Common myeloid progenitor, CD34-positive (primary cell): ENCODE data around the gene BRAT1.

Source experiments
- CTCF ChIA-PET: fragments of 350-600 bp; sonication (Branson Sonifier 250); formaldehyde crosslinking; loops from one replicate; lab custom pipeline; 2021; ENCODE audit warnings: antibody characterized with exemption; lab: Charles Lee
- POLR2A ChIA-PET: fragments of 350-600 bp; sonication (Branson Sonifier 250); formaldehyde crosslinking; loops from one replicate; lab custom pipeline; 2021; ENCODE audit warnings: antibody characterized with exemption; lab: Charles Lee
- DNase-seq, 3 donors: peaks; one replicate each; pipeline versions ENCODE4 v3.0.0 to v3.0.0-alpha.2; 2013
- H3K27ac ChIP-seq, 2 experiments: 1 replicate in 1 of 2; 2 replicates in 1 of 2; pipeline ENCODE4 v1.7.0; 2013; ENCODE audit warnings: inconsistent platforms in 2 of 2, low read length in 2 of 2, mild to moderate bottlenecking in 2 of 2, low read depth in 1 of 2, moderate library complexity in 1 of 2; ENCODE audit not compliant: severe bottlenecking in 2 of 2, insufficient read depth in 1 of 2, poor library complexity in 1 of 2
- H3K27me3 ChIP-seq, 5 experiments: replicated peaks in 2 of 5; 1 replicate in 3 of 5; 2 replicates in 2 of 5; pipeline versions ENCODE4 v1.6.1 to v1.7.0; 2013; ENCODE audit warnings: low read length in 4 of 5, mild to moderate bottlenecking in 2 of 5, moderate library complexity in 2 of 5, inconsistent platforms in 1 of 5; ENCODE audit not compliant: insufficient read depth in 5 of 5, control insufficient read depth in 4 of 5
- H3K36me3 ChIP-seq, 4 experiments: 1 replicate in 2 of 4; 2 replicates in 2 of 4; pipeline versions ENCODE4 v1.6.1 to v1.7.0; 2013; ENCODE audit warnings: low read length in 3 of 4, control low read depth in 1 of 4, mild to moderate bottlenecking in 1 of 4; ENCODE audit not compliant: control insufficient read depth in 4 of 4, insufficient read depth in 4 of 4
- H3K4me1 ChIP-seq, 4 experiments: 1 replicate in 3 of 4; 2 replicates in 1 of 4; pipeline versions ENCODE4 v1.6.1 to v1.7.1; 2013; ENCODE audit warnings: low read length in 3 of 4, mild to moderate bottlenecking in 3 of 4, control low read depth in 1 of 4, inconsistent platforms in 1 of 4, moderate library complexity in 1 of 4; ENCODE audit not compliant: control insufficient read depth in 4 of 4, insufficient read depth in 4 of 4; ENCODE audit errors: control extremely low read depth in 1 of 4
- H3K4me3 ChIP-seq, 7 experiments: 1 replicate in 4 of 7; 2 replicates in 3 of 7; pipeline versions ENCODE4 v1.5.1 to v1.7.0; 2013; ENCODE audit warnings: mild to moderate bottlenecking in 7 of 7, low read length in 6 of 7, moderate library complexity in 6 of 7, inconsistent platforms in 2 of 7, low read depth in 2 of 7, control low read depth in 1 of 7; ENCODE audit not compliant: insufficient read depth in 4 of 7, control insufficient read depth in 1 of 7; ENCODE audit errors: extremely low read depth in 1 of 7
- H3K9me3 ChIP-seq, 5 experiments: 1 replicate in 4 of 5; 2 replicates in 1 of 5; pipeline versions ENCODE4 v1.6.1 to v1.7.1; 2013; ENCODE audit warnings: low read length in 4 of 5, mild to moderate bottlenecking in 2 of 5, inconsistent platforms in 1 of 5, low read depth in 1 of 5, moderate library complexity in 1 of 5; ENCODE audit not compliant: control insufficient read depth in 4 of 5, insufficient read depth in 2 of 5; ENCODE audit errors: control extremely low read depth in 1 of 5
- WGBS: methylation state at CpG from one replicate; pipeline ENCODE4 v1.1.5; 2013; ENCODE audit not compliant: insufficient coverage; 5-methylcytosine and 5-hydroxymethylcytosine counted together

The BRAT1 gene

GRCh38 chr7:2583798-2584580 lies 28.7 kb upstream of the BRAT1 start:
- no peaks in the 10 kb centered on the region for H3K9me3 ChIP-seq
- POLR2A ChIA-PET, result no interaction called here
- no peak overlapping the region for H3K27ac ChIP-seq
- no peak for DNase-seq
- H3K36me3 ChIP-seq, result peaks cover 3 to 12% (median 8%) of the 10 kb centered on the region in 4 experiments
- no peaks in the 10 kb centered on the region for H3K4me1 ChIP-seq
- H3K27me3 ChIP-seq, result no peaks in the 10 kb centered on the region
- CTCF ChIA-PET, result interaction anchor here (0.7 to 1.8 kb wide), 3 partner anchors 10 to 21 kb away, joined by 3 to 7 read pairs (median 3); no protein-coding TSS in a partner anchor
- no peak overlapping the region for H3K4me3 ChIP-seq
- over 99% methylated on average over 34 of the region's 54 CpGs for WGBS

GRCh38 chr7:2582006-2582735 lies 26.8 kb upstream of the BRAT1 start:
- no peaks in the 10 kb centered on the region for H3K9me3 ChIP-seq
- no peak overlapping the region for H3K4me3 ChIP-seq
- 96% methylated on average over 19 of the region's 24 CpGs for WGBS
- no peaks in the 10 kb centered on the region for H3K27me3 ChIP-seq
- ChIA-PET CTCF (no interaction called here), POLR2A (no interaction called here)
- no peaks in the 10 kb centered on the region for H3K4me1 ChIP-seq
- H3K27ac ChIP-seq, result no peak overlapping the region
- peaks cover 3 to 17% (median 8%) of the 10 kb centered on the region in 4 experiments for H3K36me3 ChIP-seq
- no peak for DNase-seq

GRCh38 chr7:2580636-2581035 lies 25.3 kb upstream of the BRAT1 start:
- Histone ChIP-seq H3K27me3 (no peaks in the 10 kb centered on the region), H3K4me3 (no peak overlapping the region), H3K36me3 (peaks cover 2 to 13% (median 5%) of the 10 kb centered on the region in 4 experiments), H3K27ac (no peak overlapping the region), H3K4me1 (peaks cover 0 to 3% (median under 1%) of the 10 kb centered on the region in 4 experiments), H3K9me3 (no peaks in the 10 kb centered on the region)
- ChIA-PET CTCF (no interaction called here), POLR2A (no interaction called here)
- WGBS, result 96% methylated on average over 10 of the region's 11 CpGs
- DNase-seq, result no peak

- H3K4me1 ChIP-seq, result peaks cover 0 to 5% (median 2%) of the 10 kb centered on the region in 4 experiments
- DNase-seq, result no peak
- ChIA-PET POLR2A (interaction anchor here (0.7 kb wide), 1 partner anchor 26 kb away, joined by 3 read pairs; no protein-coding TSS in a partner anchor), CTCF (no interaction called here)
- H3K4me3 ChIP-seq, result no peak overlapping the region
- H3K36me3 ChIP-seq, result peaks cover 0 to 12% (median 3%) of the 10 kb centered on the region in 4 experiments
- no peaks in the 10 kb centered on the region for H3K9me3 ChIP-seq
- H3K27me3 ChIP-seq, result no peaks in the 10 kb centered on the region
- WGBS, result 98% methylated on average over 68 of the region's 73 CpGs
- no peak overlapping the region for H3K27ac ChIP-seq
These were observed 22.8 kb upstream of the BRAT1 start for GRCh38 chr7:2577914-2578680.

GRCh38 chr7:2576742-2577491 lies 21.6 kb upstream of the BRAT1 start:
- Histone ChIP-seq H3K9me3 (no peaks in the 10 kb centered on the region), H3K27me3 (no peaks in the 10 kb centered on the region), H3K4me1 (peaks cover 0 to 5% (median 2%) of the 10 kb centered on the region in 4 experiments), H3K27ac (no peak overlapping the region), H3K4me3 (no peak overlapping the region), H3K36me3 (peaks cover 0 to 16% (median 4%) of the 10 kb centered on the region in 4 experiments)
- ChIA-PET POLR2A (no interaction called here), CTCF (no interaction called here)
- no peak for DNase-seq
- 97% methylated on average over 52 of the region's 56 CpGs for WGBS

GRCh38 chr7:2575733-2576340 lies 20.5 kb upstream of the BRAT1 start:
- H3K9me3 ChIP-seq, result no peaks in the 10 kb centered on the region
- H3K27me3 ChIP-seq, result no peaks in the 10 kb centered on the region
- DNase-seq, result no peak
- no peak overlapping the region for H3K4me3 ChIP-seq
- no peak overlapping the region for H3K27ac ChIP-seq
- WGBS, result 94% methylated on average over 11 of the region's 21 CpGs
- POLR2A ChIA-PET, result interaction anchor here (0.7 kb wide), 1 partner anchor 78 kb away, joined by 11 read pairs; no protein-coding TSS in a partner anchor
- CTCF ChIA-PET, result interaction anchor here (0.9 to 1.7 kb wide), 2 partner anchors 33 to 125 kb away, joined by 3 to 4 read pairs; no protein-coding TSS in a partner anchor
- H3K36me3 ChIP-seq, result peaks cover 0 to 16% (median 6%) of the 10 kb centered on the region in 4 experiments
- peaks cover 0 to 5% (median 2%) of the 10 kb centered on the region in 4 experiments for H3K4me1 ChIP-seq
